ENCODE measurements around the gene SAMM50.

DNA sequence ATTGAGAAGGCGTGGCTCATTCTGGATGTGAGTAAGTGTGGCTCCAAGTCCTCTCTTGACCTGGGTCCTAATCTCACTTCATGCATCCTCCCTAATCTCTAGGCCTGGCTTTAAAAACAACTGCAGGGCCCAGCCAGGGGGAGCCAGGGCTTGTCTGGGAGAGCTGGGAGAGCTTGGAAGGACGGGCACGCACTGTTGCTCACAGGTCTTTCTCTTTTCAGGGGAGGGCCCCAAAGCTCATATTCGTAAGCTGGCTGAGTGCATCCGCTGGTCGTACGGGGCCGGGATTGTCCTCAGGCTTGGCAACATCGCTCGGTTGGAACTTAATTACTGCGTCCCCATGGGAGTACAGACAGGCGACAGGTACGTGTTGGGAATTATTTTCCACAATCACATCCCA, 34.8 kb downstream of the SAMM50 start:
- TF ChIP-seq ARNTL (CRISPR knock-in tag; IDR thresholded peaks at IDR 0.05; ENCODE audit: borderline replicate concordance, low read depth): no peak
- TF ChIP-seq ZC3H10 (CRISPR knock-in tag; IDR thresholded peaks at IDR 0.05): no peak
- no peak for TF ChIP-seq OSR1 (CRISPR knock-in tag; IDR thresholded peaks at IDR 0.05)
- no peak for TF ChIP-seq ZNF565 (CRISPR knock-in tag; conservative IDR thresholded peaks at IDR 0.05; ENCODE audit: low read depth)
- TF ChIP-seq CSDC2 (CRISPR knock-in tag; IDR thresholded peaks at IDR 0.05): no peak
- no peak for TF ChIP-seq ZFP30 (CRISPR knock-in tag; IDR thresholded peaks at IDR 0.05)
- TF ChIP-seq, protein P1, sequence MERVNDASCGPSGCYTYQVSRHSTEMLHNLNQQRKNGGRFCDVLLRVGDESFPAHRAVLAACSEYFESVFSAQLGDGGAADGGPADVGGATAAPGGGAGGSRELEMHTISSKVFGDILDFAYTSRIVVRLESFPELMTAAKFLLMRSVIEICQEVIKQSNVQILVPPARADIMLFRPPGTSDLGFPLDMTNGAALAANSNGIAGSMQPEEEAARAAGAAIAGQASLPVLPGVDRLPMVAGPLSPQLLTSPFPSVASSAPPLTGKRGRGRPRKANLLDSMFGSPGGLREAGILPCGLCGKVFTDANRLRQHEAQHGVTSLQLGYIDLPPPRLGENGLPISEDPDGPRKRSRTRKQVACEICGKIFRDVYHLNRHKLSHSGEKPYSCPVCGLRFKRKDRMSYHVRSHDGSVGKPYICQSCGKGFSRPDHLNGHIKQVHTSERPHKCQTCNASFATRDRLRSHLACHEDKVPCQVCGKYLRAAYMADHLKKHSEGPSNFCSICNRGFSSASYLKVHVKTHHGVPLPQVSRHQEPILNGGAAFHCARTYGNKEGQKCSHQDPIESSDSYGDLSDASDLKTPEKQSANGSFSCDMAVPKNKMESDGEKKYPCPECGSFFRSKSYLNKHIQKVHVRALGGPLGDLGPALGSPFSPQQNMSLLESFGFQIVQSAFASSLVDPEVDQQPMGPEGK (CRISPR knock-in tag; IDR thresholded peaks at IDR 0.05; ENCODE audit: borderline replicate concordance): no peak

Measured in SK-N-SH treated with all-trans-retinoic acid at 6 μM for 48 hours (cell line).